CD14-positive monocyte (primary cell): ENCODE results near the gene COL4A2. TPM values are rescaled to one million over a fixed set of nuclear protein-coding genes. Genes with fewer than 3 reads are reported as not detected.

ENCODE experiments used
- DNase-seq, 3 donors: peaks; one replicate each; pipeline ENCODE4 v3.0.0-alpha.2; 2011 to 2022
- H2AFZ ChIP-seq: 2 replicates; pipeline ENCODE4 v1.6.0; 2012; ENCODE audit warnings: mild to moderate bottlenecking, low read depth, low read length, inconsistent platforms; ENCODE audit not compliant: insufficient read depth, poor library complexity, severe bottlenecking
- H3K27ac ChIP-seq, 2 donors: 1 replicate in 1 of 2; 2 replicates in 1 of 2; pipeline ENCODE4 v1.5.1; 2012 to 2013; ENCODE audit warnings: low read length in 2 of 2, control low read depth in 1 of 2, inconsistent platforms in 1 of 2, low read depth in 1 of 2, mild to moderate bottlenecking in 1 of 2
- H3K27me3 ChIP-seq, 2 donors: one replicate each; pipeline versions ENCODE4 v1.6.0 to v1.6.1; 2011 to 2013; ENCODE audit warnings: low read length in 2 of 2; ENCODE audit not compliant: control insufficient read depth in 2 of 2, insufficient read depth in 2 of 2
- H3K36me3 ChIP-seq, 2 donors: replicated peaks in 1 of 2; 1 replicate in 1 of 2; 2 replicates in 1 of 2; pipeline versions ENCODE4 v1.5.1 to v1.6.1; 2012 to 2013; ENCODE audit warnings: low read length in 2 of 2, control low read depth in 1 of 2, inconsistent platforms in 1 of 2, mild to moderate bottlenecking in 1 of 2; ENCODE audit not compliant: insufficient read depth in 2 of 2, control insufficient read depth in 1 of 2
- H3K4me1 ChIP-seq, 2 donors: 1 replicate in 1 of 2; 2 replicates in 1 of 2; pipeline versions ENCODE4 v1.5.1 to v1.6.1; 2012 to 2013; ENCODE audit warnings: low read length in 2 of 2, control low read depth in 1 of 2, inconsistent platforms in 1 of 2, mild to moderate bottlenecking in 1 of 2, moderate library complexity in 1 of 2; ENCODE audit not compliant: insufficient read depth in 2 of 2, control insufficient read depth in 1 of 2
- H3K4me2 ChIP-seq: replicated peaks from 2 replicates; pipeline ENCODE3; 2012; ENCODE audit warnings: low read length, moderate library complexity, mild to moderate bottlenecking; ENCODE audit not compliant: poor library complexity, severe bottlenecking; ENCODE audit errors: extremely low read depth
- H3K4me3 ChIP-seq, 3 experiments: fragments of 200-600 bp in 1 of 3; sonication (generic) in 1 of 3; replicated peaks in 1 of 3; 1 replicate in 2 of 3; 2 replicates in 1 of 3; pipeline ENCODE4 v1.5.1; 2011 to 2013; ENCODE audit warnings: low read length in 3 of 3, mild to moderate bottlenecking in 3 of 3, control low read depth in 2 of 3, low read depth in 2 of 3, inconsistent platforms in 1 of 3, moderate library complexity in 1 of 3
- H3K79me2 ChIP-seq: 2 replicates; pipeline ENCODE4 v1.6.0; 2012; ENCODE audit warnings: mild to moderate bottlenecking, control low read depth, inconsistent platforms, low read length, moderate library complexity; ENCODE audit not compliant: insufficient read depth
- H3K9ac ChIP-seq: 2 replicates; pipeline ENCODE4 v1.6.0; 2017; ENCODE audit warnings: low read length, mild to moderate bottlenecking; ENCODE audit not compliant: insufficient read depth, poor library complexity, severe bottlenecking
- H3K9me3 ChIP-seq, 2 donors: replicated peaks in 1 of 2; 1 replicate in 1 of 2; 2 replicates in 1 of 2; pipeline versions ENCODE4 v1.5.1 to v1.6.1; 2012 to 2013; ENCODE audit warnings: low read length in 2 of 2, control low read depth in 1 of 2; ENCODE audit not compliant: control insufficient read depth in 1 of 2, insufficient read depth in 1 of 2
- H4K20me1 ChIP-seq: 2 replicates; pipeline ENCODE4 v1.6.0; 2012; ENCODE audit warnings: mild to moderate bottlenecking, low read length, control low read depth, moderate library complexity; ENCODE audit not compliant: insufficient read depth
- H3K27ac Mint-ChIP-seq, 7 donors: one replicate each; pipeline ENCODE4 v1.8.0; 2020; ENCODE audit warnings: mild to moderate bottlenecking in 7 of 7, mixed read lengths in 7 of 7, moderate library complexity in 6 of 7, inconsistent platforms in 2 of 7
- H3K27me3 Mint-ChIP-seq, 3 donors: one replicate each; pipeline ENCODE4 v1.8.0; 2021 to 2022; ENCODE audit warnings: low read depth in 3 of 3, mild to moderate bottlenecking in 3 of 3, mixed read lengths in 3 of 3, moderate library complexity in 3 of 3, inconsistent platforms in 1 of 3
- H3K36me3 Mint-ChIP-seq, 2 donors: one replicate each; pipeline ENCODE4 v1.8.0; 2020; ENCODE audit warnings: mixed read lengths in 2 of 2, inconsistent platforms in 1 of 2, mild to moderate bottlenecking in 1 of 2
- H3K4me1 Mint-ChIP-seq: one replicate; pipeline ENCODE4 v1.8.0; 2020; ENCODE audit warnings: mild to moderate bottlenecking, mixed read lengths
- H3K4me3 Mint-ChIP-seq, 2 donors: one replicate each; pipeline ENCODE4 v1.8.0; 2020; ENCODE audit warnings: mild to moderate bottlenecking in 2 of 2, mixed read lengths in 2 of 2, moderate library complexity in 1 of 2
- H3K9me3 Mint-ChIP-seq, 7 donors: one replicate each; pipeline ENCODE4 v1.8.0; 2020 to 2022; ENCODE audit warnings: mixed read lengths in 7 of 7, mild to moderate bottlenecking in 6 of 7, moderate library complexity in 6 of 7, inconsistent platforms in 2 of 7
- WGBS: methylation state at CpG from one replicate; pipeline ENCODE4 v1.1.5; 2013; ENCODE audit warnings: missing lambda C conversion rate; ENCODE audit not compliant: insufficient coverage; 5-methylcytosine and 5-hydroxymethylcytosine counted together
- intact Hi-C, 2 donors: fragments of 100-400 bp; cut with micrococcal nuclease; formaldehyde crosslinking; loops; one replicate each; pipeline versions ENCODE4 v1.15.0 to v1.15.1; 2023
- polyA plus RNA-seq, 3 donors: library from polyadenylated mRNA; depleted of rRNA in 1 of 3; unstranded in 2 of 3; stranded (reverse) in 1 of 3; fragments of 300-500 nt in 2 of 3; fragments of >200 nt in 1 of 3; fragmentation: Illumina TruSeq in 2 of 3; gene quantifications; 1 replicate in 2 of 3; 2 replicates in 1 of 3; pipeline ENCODE4 v1.2.3, GENCODE V29; 2012 to 2021
- TF ChIP-seq, protein P1 (sequence below): fragments of 200-600 bp; IDR thresholded peaks from one replicate; pipeline ENCODE4 v1.8.0; 2022; ENCODE audit warnings: antibody characterized with exemption, mild to moderate bottlenecking

COL4A2 gene
- polyA plus RNA-seq, 3 donors = not detected

- Mint-ChIP-seq H3K27ac (no peak overlapping the region), H3K4me1 (no peaks in the 10 kb centered on the region), H3K4me3 (no peak overlapping the region), H3K9me3 (no peaks in the 10 kb centered on the region), H3K27me3 (peaks cover 10 to 25% (median 15%) of the 10 kb centered on the region in 3 donors), H3K36me3 (no peaks in the 10 kb centered on the region)
- intact Hi-C loops = no loop called here
- H3K27ac ChIP-seq = no peak overlapping the region
- peaks cover 0 to 10% of the 10 kb centered on the region in 2 donors for H3K27me3 ChIP-seq
- no peak overlapping the region for H3K4me2 ChIP-seq
- H3K4me1 ChIP-seq = no peaks in the 10 kb centered on the region
- H3K9me3 ChIP-seq = no peaks in the 10 kb centered on the region
- no peak overlapping the region for H3K4me3 ChIP-seq
- H4K20me1 ChIP-seq = no peaks in the 10 kb centered on the region
- H2AFZ ChIP-seq = no peak overlapping the region
- whole genome bisulfite sequencing = 88% methylated on average over 6 of the region's 14 CpGs
- no peak overlapping the region for H3K9ac ChIP-seq
- TF ChIP-seq, protein P1, sequence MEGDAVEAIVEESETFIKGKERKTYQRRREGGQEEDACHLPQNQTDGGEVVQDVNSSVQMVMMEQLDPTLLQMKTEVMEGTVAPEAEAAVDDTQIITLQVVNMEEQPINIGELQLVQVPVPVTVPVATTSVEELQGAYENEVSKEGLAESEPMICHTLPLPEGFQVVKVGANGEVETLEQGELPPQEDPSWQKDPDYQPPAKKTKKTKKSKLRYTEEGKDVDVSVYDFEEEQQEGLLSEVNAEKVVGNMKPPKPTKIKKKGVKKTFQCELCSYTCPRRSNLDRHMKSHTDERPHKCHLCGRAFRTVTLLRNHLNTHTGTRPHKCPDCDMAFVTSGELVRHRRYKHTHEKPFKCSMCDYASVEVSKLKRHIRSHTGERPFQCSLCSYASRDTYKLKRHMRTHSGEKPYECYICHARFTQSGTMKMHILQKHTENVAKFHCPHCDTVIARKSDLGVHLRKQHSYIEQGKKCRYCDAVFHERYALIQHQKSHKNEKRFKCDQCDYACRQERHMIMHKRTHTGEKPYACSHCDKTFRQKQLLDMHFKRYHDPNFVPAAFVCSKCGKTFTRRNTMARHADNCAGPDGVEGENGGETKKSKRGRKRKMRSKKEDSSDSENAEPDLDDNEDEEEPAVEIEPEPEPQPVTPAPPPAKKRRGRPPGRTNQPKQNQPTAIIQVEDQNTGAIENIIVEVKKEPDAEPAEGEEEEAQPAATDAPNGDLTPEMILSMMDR = no peak
- no peak for DNase-seq
- H3K79me2 ChIP-seq = no peaks in the 10 kb centered on the region
- no peaks in the 10 kb centered on the region for H3K36me3 ChIP-seq
These were observed 37.4 kb upstream of the COL4A2 start for GRCh38 chr13:110269509-110270185.

DNA sequence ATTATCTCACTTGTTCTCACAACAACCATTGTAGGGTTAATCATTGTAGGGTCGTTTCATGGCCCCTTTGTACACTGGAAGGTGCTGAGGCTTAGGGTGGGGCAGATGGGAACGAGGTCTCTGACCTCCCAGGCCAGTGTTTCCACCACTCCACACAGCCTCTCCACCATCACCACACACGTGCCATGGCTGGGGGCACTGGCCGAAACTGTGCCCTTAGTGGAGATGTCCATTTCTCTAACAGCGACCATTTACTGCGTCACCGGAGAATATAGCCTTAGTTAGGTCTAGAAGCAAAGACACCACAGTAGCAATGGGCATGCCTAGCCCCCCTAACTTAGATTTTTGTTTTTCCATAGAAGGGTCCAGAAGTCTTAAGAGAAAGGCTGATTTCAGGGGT lies 36.6 kb upstream of the COL4A2 start:
- peaks cover 10 to 27% (median 12%) of the 10 kb centered on the region in 3 donors for H3K27me3 Mint-ChIP-seq
- intact Hi-C loops = no loop called here
- no peaks in the 10 kb centered on the region for H3K9me3 Mint-ChIP-seq
- H3K4me1 Mint-ChIP-seq = no peaks in the 10 kb centered on the region
- H3K36me3 ChIP-seq = no peaks in the 10 kb centered on the region
- H3K27ac ChIP-seq = no peak overlapping the region
- no peak overlapping the region for H2AFZ ChIP-seq
- H4K20me1 ChIP-seq = no peaks in the 10 kb centered on the region
- H3K9ac ChIP-seq = no peak overlapping the region
- no CpG with 5 or more reads among the region's 7 CpGs for whole genome bisulfite sequencing
- TF ChIP-seq, protein P1 = no peak
- no peak for DNase-seq
- H3K4me3 Mint-ChIP-seq = peak overlapping the region in 1 of 2 donors; percentile 46
- H3K79me2 ChIP-seq = no peaks in the 10 kb centered on the region
- no peaks in the 10 kb centered on the region for H3K4me1 ChIP-seq
- H3K27ac Mint-ChIP-seq = no peak overlapping the region
- H3K36me3 Mint-ChIP-seq = no peaks in the 10 kb centered on the region
- no peak overlapping the region for H3K4me3 ChIP-seq
- H3K9me3 ChIP-seq = no peaks in the 10 kb centered on the region
- H3K27me3 ChIP-seq = peaks cover 0 to 9% of the 10 kb centered on the region in 2 donors
- no peak overlapping the region for H3K4me2 ChIP-seq
